ENCODE data around the gene HMCES. TPM values are rescaled to one million over a fixed set of nuclear protein-coding genes. Genes with fewer than 3 reads are reported as not detected.

The HMCES gene
- total RNA-seq, 1 donor from 2014 or later: 37.7 TPM

DNA sequence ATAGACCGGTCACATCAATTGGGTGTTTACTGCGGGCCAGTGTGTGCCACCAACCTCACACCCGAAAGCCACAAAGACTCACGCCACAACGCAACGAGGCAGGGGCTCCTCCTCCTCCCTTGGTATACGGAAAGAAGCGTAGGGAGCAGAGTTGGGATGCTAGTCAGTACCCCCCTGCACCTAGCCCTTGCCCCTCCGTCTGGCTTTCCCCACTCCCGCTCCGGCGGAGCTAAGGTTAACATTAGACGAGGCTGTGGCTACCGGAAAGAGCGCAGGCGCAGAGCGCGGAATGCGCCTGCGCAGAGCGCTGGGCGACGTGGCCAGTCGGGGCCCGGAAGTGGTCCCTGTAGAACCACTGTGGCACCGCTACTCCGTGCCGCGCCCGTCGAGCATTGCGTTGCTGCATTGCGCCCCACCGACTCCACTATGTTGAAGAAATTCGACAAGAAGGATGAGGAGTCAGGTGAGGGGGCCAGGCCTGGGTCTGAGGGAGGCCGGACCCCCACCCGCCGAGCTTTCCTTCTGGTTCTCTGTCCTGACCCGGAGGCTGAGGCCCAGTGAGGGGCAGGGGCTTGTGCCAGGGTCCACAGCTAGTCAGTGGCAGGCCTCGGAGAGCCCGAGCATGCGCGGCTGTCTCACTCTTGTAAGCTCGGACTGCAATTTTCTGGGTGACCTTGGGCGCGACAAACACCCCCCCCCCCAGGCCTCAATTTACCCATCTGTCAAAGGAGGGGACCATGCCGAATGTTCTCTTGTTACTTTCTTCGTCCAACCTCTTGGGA is 29.2 kb upstream of the HMCES start, which contains the start of gene COPG1:
TSS of gene COPG1 (plus strand) at position 323 of the 782 bp plus-strand sequence. CDS start at position 427, 104 bp downstream.
- TF ChIP-seq, protein P1, sequence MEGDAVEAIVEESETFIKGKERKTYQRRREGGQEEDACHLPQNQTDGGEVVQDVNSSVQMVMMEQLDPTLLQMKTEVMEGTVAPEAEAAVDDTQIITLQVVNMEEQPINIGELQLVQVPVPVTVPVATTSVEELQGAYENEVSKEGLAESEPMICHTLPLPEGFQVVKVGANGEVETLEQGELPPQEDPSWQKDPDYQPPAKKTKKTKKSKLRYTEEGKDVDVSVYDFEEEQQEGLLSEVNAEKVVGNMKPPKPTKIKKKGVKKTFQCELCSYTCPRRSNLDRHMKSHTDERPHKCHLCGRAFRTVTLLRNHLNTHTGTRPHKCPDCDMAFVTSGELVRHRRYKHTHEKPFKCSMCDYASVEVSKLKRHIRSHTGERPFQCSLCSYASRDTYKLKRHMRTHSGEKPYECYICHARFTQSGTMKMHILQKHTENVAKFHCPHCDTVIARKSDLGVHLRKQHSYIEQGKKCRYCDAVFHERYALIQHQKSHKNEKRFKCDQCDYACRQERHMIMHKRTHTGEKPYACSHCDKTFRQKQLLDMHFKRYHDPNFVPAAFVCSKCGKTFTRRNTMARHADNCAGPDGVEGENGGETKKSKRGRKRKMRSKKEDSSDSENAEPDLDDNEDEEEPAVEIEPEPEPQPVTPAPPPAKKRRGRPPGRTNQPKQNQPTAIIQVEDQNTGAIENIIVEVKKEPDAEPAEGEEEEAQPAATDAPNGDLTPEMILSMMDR (IDR thresholded peaks at IDR 0.05; ENCODE audit: partially characterized antibody, unreplicated experiment): no peak

GRCh38 chr3:129252748-129253147 is 25.9 kb upstream of the HMCES start:
- DNase-seq: no peak
- H3K4me3 Mint-ChIP-seq (ENCODE audit: unreplicated experiment): no peak overlapping the region
- peaks cover 6% of the 10 kb centered on the region for H3K9me3 Mint-ChIP-seq (ENCODE audit: unreplicated experiment)
- H3K36me3 Mint-ChIP-seq (ENCODE audit: unreplicated experiment): no peaks in the 10 kb centered on the region
- TF ChIP-seq, protein P1 (IDR thresholded peaks at IDR 0.05; ENCODE audit: partially characterized antibody, unreplicated experiment): no peak
- H3K4me1 Mint-ChIP-seq (ENCODE audit: low read depth, unreplicated experiment): peaks cover 4% of the 10 kb centered on the region
- H3K27ac Mint-ChIP-seq (ENCODE audit: unreplicated experiment): no peak overlapping the region
- peaks cover 6% of the 10 kb centered on the region for H3K27me3 Mint-ChIP-seq (ENCODE audit: unreplicated experiment)

More for the DNA sequence above, 29.2 kb upstream of the HMCES start, which contains the start of gene COPG1:
- H3K4me3 Mint-ChIP-seq (ENCODE audit: unreplicated experiment): peak within 1 kb of the TSS; percentile 96
- peak within 1 kb of the TSS; percentile 91 for H3K27ac Mint-ChIP-seq (ENCODE audit: unreplicated experiment)
- H3K9me3 Mint-ChIP-seq (ENCODE audit: unreplicated experiment): peaks cover 6% of the 10 kb centered on the region
- H3K4me1 Mint-ChIP-seq (ENCODE audit: low read depth, unreplicated experiment): peaks cover 4% of the 10 kb centered on the region
- peak; percentile 86 for DNase-seq
- H3K27me3 Mint-ChIP-seq (ENCODE audit: unreplicated experiment): peaks cover 6% of the 10 kb centered on the region
- no peaks in the 10 kb centered on the region for H3K36me3 Mint-ChIP-seq (ENCODE audit: unreplicated experiment)

DNA sequence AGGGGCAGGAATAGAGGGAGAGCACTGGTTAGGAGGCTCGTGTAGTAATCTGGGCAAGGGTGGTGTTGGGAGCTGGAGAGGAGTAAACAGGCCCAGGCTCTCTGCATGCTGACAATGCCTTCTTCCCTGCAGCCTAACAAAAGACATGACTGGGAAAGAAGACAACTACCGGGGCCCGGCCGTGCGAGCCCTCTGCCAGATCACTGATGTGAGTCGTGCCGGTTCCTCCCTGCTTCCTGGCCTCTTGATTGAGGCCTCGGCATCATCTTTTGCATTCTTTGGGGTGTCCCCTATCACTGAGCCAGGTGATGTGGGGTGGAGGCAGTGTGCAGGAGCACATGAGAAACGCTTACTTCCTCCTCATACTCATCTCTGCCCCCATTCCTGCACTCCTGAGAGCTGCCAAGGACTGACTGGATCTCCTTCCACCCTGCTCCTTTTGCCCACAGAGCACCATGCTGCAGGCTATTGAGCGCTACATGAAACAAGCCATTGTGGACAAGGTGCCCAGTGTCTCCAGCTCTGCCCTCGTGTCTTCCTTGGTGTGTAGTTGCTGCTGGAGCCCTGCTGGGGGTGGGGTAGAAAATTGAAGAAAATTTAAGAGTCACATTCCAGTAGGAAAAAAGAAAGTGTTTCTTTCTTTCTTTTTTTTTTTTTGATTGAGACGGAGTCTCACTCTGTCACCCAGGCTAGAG is 24.0 kb upstream of the HMCES start:
- TF ChIP-seq, protein P1 (IDR thresholded peaks at IDR 0.05; ENCODE audit: partially characterized antibody, unreplicated experiment): no peak
- no peak overlapping the region for H3K4me3 Mint-ChIP-seq (ENCODE audit: unreplicated experiment)
- no peaks in the 10 kb centered on the region for H3K36me3 Mint-ChIP-seq (ENCODE audit: unreplicated experiment)
- no peak overlapping the region for H3K27ac Mint-ChIP-seq (ENCODE audit: unreplicated experiment)
- H3K4me1 Mint-ChIP-seq (ENCODE audit: low read depth, unreplicated experiment): peaks cover 4% of the 10 kb centered on the region
- no peak for DNase-seq
- H3K27me3 Mint-ChIP-seq (ENCODE audit: unreplicated experiment): peaks cover 3% of the 10 kb centered on the region
- H3K9me3 Mint-ChIP-seq (ENCODE audit: unreplicated experiment): peaks cover 1% of the 10 kb centered on the region

DNA sequence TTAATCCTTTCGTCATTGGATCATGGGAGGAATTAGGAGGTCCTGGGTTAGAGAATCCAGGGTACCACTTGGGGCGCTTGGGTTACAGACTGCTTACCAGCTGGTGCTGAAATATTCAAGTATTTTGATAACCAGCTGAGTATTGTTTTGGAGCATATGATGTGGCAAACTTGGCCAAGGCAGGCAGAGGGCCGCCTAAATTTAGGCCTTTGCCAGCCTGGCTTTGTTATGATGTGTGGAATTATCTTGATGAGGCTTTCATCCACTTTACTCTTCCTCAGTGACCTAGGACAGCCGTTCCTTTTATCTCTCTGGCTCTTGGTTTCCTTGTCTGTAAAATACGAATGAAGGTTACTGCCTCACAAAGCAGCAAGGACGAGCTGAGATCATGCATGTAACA is 22.4 kb upstream of the HMCES start:
- H3K27me3 Mint-ChIP-seq (ENCODE audit: unreplicated experiment): no peaks in the 10 kb centered on the region
- no peak overlapping the region for H3K27ac Mint-ChIP-seq (ENCODE audit: unreplicated experiment)
- TF ChIP-seq, protein P1 (IDR thresholded peaks at IDR 0.05; ENCODE audit: partially characterized antibody, unreplicated experiment): no peak
- no peaks in the 10 kb centered on the region for H3K4me1 Mint-ChIP-seq (ENCODE audit: low read depth, unreplicated experiment)
- no peaks in the 10 kb centered on the region for H3K36me3 Mint-ChIP-seq (ENCODE audit: unreplicated experiment)
- peaks cover 1% of the 10 kb centered on the region for H3K9me3 Mint-ChIP-seq (ENCODE audit: unreplicated experiment)
- H3K4me3 Mint-ChIP-seq (ENCODE audit: unreplicated experiment): no peak overlapping the region
- DNase-seq: no peak

DNA sequence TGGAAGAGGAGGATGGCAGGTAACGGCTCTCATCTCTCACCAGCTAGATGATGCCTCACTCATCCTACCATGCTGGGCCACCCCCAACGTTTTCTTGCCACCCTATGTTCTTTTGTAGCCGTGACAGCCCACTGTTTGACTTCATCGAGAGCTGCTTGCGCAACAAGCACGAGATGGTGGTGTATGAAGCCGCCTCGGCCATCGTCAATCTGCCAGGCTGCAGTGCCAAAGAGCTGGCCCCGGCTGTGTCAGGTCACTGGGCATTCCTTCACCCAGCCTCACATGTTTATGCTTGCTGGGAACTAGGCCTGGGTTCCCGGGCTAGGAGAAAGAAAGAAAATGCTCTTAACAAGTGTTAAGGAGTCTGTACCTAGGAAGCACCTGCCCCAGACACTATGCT is 21.1 kb upstream of the HMCES start:
- H3K4me1 Mint-ChIP-seq (ENCODE audit: low read depth, unreplicated experiment): no peaks in the 10 kb centered on the region
- H3K4me3 Mint-ChIP-seq (ENCODE audit: unreplicated experiment): no peak overlapping the region
- H3K27ac Mint-ChIP-seq (ENCODE audit: unreplicated experiment): no peak overlapping the region
- DNase-seq: no peak
- TF ChIP-seq, protein P1 (IDR thresholded peaks at IDR 0.05; ENCODE audit: partially characterized antibody, unreplicated experiment): no peak
- no peaks in the 10 kb centered on the region for H3K36me3 Mint-ChIP-seq (ENCODE audit: unreplicated experiment)
- H3K27me3 Mint-ChIP-seq (ENCODE audit: unreplicated experiment): no peaks in the 10 kb centered on the region
- peaks cover 1% of the 10 kb centered on the region for H3K9me3 Mint-ChIP-seq (ENCODE audit: unreplicated experiment)
